Epithelial cell of esophagus (primary cell): Measurements from ENCODE around the gene COL18A1.

Experiments
- DNase-seq: peaks from one replicate; pipeline ENCODE4 v3.0.0; 2010; ENCODE audit warnings: low read depth
- H3K4me3 ChIP-seq: 2 replicates; pipeline ENCODE4 v1.5.1; 2011; ENCODE audit warnings: mild to moderate bottlenecking, low read length, control low read depth
- TF ChIP-seq, protein P1 (sequence below): IDR thresholded peaks from 2 replicates; pipeline ENCODE4 v1.5.1; 2011; ENCODE audit warnings: low read depth, mild to moderate bottlenecking, low read length, control low read depth, inconsistent platforms; ENCODE audit not compliant: insufficient read depth; ENCODE audit errors: missing control alignments

The COL18A1 gene

GRCh38 chr21:45544449-45545235 is 139.7 kb downstream of the COL18A1 start:
- DNase-seq, result no peak
- TF ChIP-seq, protein P1, sequence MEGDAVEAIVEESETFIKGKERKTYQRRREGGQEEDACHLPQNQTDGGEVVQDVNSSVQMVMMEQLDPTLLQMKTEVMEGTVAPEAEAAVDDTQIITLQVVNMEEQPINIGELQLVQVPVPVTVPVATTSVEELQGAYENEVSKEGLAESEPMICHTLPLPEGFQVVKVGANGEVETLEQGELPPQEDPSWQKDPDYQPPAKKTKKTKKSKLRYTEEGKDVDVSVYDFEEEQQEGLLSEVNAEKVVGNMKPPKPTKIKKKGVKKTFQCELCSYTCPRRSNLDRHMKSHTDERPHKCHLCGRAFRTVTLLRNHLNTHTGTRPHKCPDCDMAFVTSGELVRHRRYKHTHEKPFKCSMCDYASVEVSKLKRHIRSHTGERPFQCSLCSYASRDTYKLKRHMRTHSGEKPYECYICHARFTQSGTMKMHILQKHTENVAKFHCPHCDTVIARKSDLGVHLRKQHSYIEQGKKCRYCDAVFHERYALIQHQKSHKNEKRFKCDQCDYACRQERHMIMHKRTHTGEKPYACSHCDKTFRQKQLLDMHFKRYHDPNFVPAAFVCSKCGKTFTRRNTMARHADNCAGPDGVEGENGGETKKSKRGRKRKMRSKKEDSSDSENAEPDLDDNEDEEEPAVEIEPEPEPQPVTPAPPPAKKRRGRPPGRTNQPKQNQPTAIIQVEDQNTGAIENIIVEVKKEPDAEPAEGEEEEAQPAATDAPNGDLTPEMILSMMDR, result no peak
- no peak overlapping the region for H3K4me3 ChIP-seq

DNA sequence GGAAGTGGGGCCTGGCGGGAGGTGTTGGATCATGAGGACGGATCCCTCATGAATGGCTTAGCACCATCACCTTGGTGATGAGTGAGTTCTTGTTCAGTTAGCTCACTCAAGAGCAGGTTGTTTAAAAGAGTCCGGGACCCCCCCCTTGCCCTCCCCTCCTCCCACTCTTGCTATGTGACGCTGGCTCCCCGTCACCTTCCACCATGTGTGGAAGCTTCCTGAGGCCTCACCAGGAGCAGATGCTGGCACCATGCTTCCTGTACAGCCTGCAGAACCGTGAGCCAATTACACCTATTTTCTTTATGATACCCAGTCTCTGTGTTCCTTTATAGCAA is 140.2 kb downstream of the COL18A1 start:
- TF ChIP-seq, protein P1, result no peak
- DNase-seq, result no peak
- no peak overlapping the region for H3K4me3 ChIP-seq

DNA sequence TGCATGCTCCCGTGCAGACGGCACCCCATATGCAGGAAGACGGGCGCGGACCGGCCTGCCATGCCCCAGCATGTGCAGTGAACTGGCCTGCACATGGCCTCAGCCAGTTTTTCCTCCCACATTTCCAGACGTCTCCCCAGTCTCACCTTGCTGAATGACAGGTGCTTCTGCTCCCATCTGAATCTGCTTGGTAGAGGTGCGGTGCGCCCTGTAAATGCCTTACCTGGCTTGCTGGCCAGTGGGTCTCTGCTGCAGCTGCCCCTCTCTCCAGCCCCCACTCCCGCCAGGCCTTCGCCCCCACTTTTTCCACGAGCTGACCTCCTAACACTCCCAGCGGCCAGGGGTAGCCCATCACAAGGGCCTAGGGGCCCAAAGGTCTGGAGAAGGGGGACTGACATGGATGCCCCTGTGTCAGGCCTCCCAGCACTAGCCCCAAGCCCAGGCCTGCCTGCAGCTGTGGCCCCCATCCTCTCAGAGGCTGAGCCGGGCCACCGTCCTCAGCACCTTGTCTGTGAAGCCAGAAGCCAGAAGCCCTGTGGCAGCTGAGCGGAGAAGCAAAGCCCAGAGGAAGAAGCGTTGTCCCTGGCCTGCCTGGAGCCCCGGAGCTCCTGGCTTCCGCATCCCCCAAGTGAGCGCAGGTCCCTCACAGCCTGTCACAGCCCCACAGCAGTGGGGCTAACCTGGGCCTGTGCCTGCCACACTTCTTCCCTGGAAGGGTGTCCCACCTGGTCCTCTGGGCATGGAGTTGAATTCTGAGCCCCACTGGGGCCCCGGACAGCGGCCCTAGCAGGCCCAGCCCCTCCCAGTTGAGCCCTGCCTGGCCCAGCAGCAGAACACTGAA is 140.9 kb downstream of the COL18A1 start:
- no peak overlapping the region for H3K4me3 ChIP-seq
- TF ChIP-seq, protein P1, result no peak
- DNase-seq, result no peak

- TF ChIP-seq, protein P1, result no peak
- no peak for DNase-seq
- no peak overlapping the region for H3K4me3 ChIP-seq
Measured at GRCh38 chr21:45546636-45547544, 141.9 kb downstream of the COL18A1 start.

- no peak for DNase-seq
- no peak overlapping the region for H3K4me3 ChIP-seq
- TF ChIP-seq, protein P1, result no peak
Measured at GRCh38 chr21:45547545-45547900, 142.6 kb downstream of the COL18A1 start.

DNA sequence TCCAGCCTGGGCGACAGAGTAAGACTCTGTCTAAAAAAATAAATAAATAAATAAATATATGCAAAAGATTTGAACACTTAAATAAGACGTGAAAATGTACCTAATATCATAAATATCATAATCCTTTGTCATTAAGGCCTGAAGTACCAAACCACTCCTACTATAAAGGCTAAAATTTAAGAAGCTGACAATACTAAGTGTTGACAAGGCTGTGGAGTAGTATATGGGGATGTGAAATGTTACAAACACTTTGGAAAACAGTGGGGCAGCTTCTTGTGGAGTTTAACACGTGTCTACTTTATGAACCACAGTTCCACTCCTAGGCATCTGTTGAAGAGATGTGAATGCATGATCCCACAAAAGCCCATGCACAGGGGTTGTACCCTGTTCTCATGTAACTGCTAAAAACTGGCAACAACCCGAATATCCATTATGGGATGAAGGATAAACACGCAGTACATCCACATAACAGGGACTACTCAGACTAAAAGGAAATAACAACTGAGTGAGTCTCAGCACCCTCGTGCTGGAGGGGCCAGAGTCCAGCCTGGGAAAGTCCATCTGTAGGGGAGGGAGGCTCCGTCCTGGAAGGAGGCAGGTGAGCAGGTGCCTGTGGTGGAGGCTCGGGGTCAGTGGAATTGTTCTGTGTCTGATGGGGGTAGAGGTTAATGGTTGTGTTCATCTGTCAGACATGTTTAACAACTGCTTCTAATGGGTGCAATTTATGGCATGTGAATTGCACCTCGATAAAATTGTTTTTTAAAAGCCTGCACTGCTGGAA is 143.9 kb downstream of the COL18A1 start:
- no peak overlapping the region for H3K4me3 ChIP-seq
- no peak for DNase-seq
- TF ChIP-seq, protein P1, result no peak
